HG02588 (cell line): ENCODE measurements around the gene RNF115.
"Not testable (repeated sequence)": the region's sequence is repeated elsewhere in the genome, so short reads cannot be mapped to it uniquely, and the experiment has no call there.

Experiments
- ATAC-seq: cut with Tn5 transposase; IDR thresholded peaks from one replicate; pipeline ENCODE4 v1.9.1; 2021; ENCODE audit warnings: mild to moderate bottlenecking, moderate library complexity; ENCODE audit not compliant: unreplicated experiment

RNF115 gene

GRCh38 chr1:145782272-145783099 lies 41.4 kb downstream of the RNF115 start:
- no peak for ATAC-seq

GRCh38 chr1:145778146-145778540 lies 45.8 kb downstream of the RNF115 start:
- no peak for ATAC-seq

GRCh38 chr1:145777357-145778145 lies 46.3 kb downstream of the RNF115 start:
- no peak for ATAC-seq

GRCh38 chr1:145773423-145773822 lies 50.5 kb downstream of the RNF115 start:
- no peak for ATAC-seq

- ATAC-seq = no peak
These were observed 52.8 kb downstream of the RNF115 start for GRCh38 chr1:145771056-145771455.

GRCh38 chr1:145768004-145768403 lies 55.9 kb downstream of the RNF115 start:
- not testable (repeated sequence) for ATAC-seq

GRCh38 chr1:145766926-145767325 lies 57.0 kb downstream of the RNF115 start:
- not testable (repeated sequence) for ATAC-seq

- ATAC-seq = not testable (repeated sequence)
These were observed 58.1 kb downstream of the RNF115 start for GRCh38 chr1:145765585-145766360.

- not testable (repeated sequence) for ATAC-seq
These were observed 58.8 kb downstream of the RNF115 start for GRCh38 chr1:145765127-145765526.

- not testable (repeated sequence) for ATAC-seq
These were observed 59.5 kb downstream of the RNF115 start for GRCh38 chr1:145764231-145764940.

- ATAC-seq = not testable (repeated sequence)
These were observed 61.9 kb downstream of the RNF115 start for GRCh38 chr1:145762001-145762400.

GRCh38 chr1:145761498-145761897 lies 62.4 kb downstream of the RNF115 start:
- ATAC-seq = not testable (repeated sequence)

GRCh38 chr1:145760395-145760949 lies 63.4 kb downstream of the RNF115 start:
- ATAC-seq = not testable (repeated sequence)

GRCh38 chr1:145759721-145760120 lies 64.2 kb downstream of the RNF115 start:
- ATAC-seq = no peak

- no peak for ATAC-seq
These were observed 65.3 kb downstream of the RNF115 start for GRCh38 chr1:145758575-145758974.

- ATAC-seq = no peak
These were observed 65.8 kb downstream of the RNF115 start for GRCh38 chr1:145758116-145758515.

GRCh38 chr1:145757420-145757819 lies 66.5 kb downstream of the RNF115 start:
- ATAC-seq = no peak

GRCh38 chr1:145751491-145752037 lies 72.3 kb downstream of the RNF115 start:
- ATAC-seq = no peak

GRCh38 chr1:145750426-145750825 lies 73.5 kb downstream of the RNF115 start:
- ATAC-seq = no peak
